K562 (cell line): ENCODE results near the gene PEBP1. TPM values are rescaled to one million over a fixed set of nuclear protein-coding genes. Genes with fewer than 3 reads are reported as not detected.
"Not testable (repeated sequence)": the region's sequence is repeated elsewhere in the genome, so short reads cannot be mapped to it uniquely, and the experiment has no call there.

Experiments used
- ATAC-seq: fragments of 200-7000 bp; cut with Tn5 transposase; 3 replicates; pipeline ENCODE4 v1.9.1; 2020; ENCODE audit warnings: moderate library complexity
- BruUV-seq: library from RNA; stranded (reverse); fragments of 400-500 nt; replicated peaks from 2 replicates; lab custom pipeline; 2021; lab: Mats Ljungman, UMichigan
- CTCF ChIA-PET: fragments of 300-600 bp; formaldehyde crosslinking; extraction: SDS; loops from one replicate; lab custom pipeline; 2021; ENCODE audit warnings: low intra/inter-chr PET ratio; lab: Yijun Ruan, JAX
- POLR2A ChIA-PET: fragments of 300-600, 350-650 bp; sonication (Branson Sonifier 250); formaldehyde crosslinking; extraction: SDS; loops from one replicate; lab custom pipeline; 2021; ENCODE audit warnings: antibody characterized with exemption, inconsistent platforms; lab: Yijun Ruan, JAX
- DNase-seq, 4 experiments: peaks; one replicate each; pipeline versions ENCODE4 v3.0.0 to v3.0.0-alpha.2; 2011 to 2018; ENCODE audit warnings: low spot score in 3 of 4, mixed read lengths in 3 of 4; ENCODE audit errors: extremely low read depth in 1 of 4
- FAIRE-seq: peaks from 2 replicates; lab custom pipeline; 2011; peaks lifted over from hg19 to GRCh38; lab: Jason Lieb, UNC
- H2AFZ ChIP-seq: 2 replicates; pipeline ENCODE4 v1.6.0; 2011; ENCODE audit warnings: low read depth, low read length, control low read depth, inconsistent platforms
- H3K27ac ChIP-seq: fragments of 200-600 bp; 3 replicates; pipeline ENCODE4 v1.8.0; 2011; ENCODE audit warnings: low read depth, mild to moderate bottlenecking, control low read depth, inconsistent platforms, low read length, moderate library complexity, mixed read lengths; ENCODE audit errors: extremely low read depth
- H3K27me3 ChIP-seq, 2 experiments: fragments of 300-600 bp in 1 of 2; 2 replicates in 1 of 2; 3 replicates in 1 of 2; pipeline versions ENCODE4 v1.6.0 to v1.8.0; 2011; ENCODE audit warnings: inconsistent platforms in 2 of 2, low read length in 2 of 2, mild to moderate bottlenecking in 1 of 2, mixed read lengths in 1 of 2, moderate library complexity in 1 of 2; ENCODE audit not compliant: control insufficient read depth in 2 of 2, insufficient read depth in 2 of 2
- H3K36me3 ChIP-seq: fragments of 300-600 bp; 3 replicates; pipeline ENCODE4 v1.8.0; 2011; ENCODE audit warnings: mild to moderate bottlenecking, low read length, inconsistent platforms; ENCODE audit not compliant: control insufficient read depth, insufficient read depth
- H3K4me1 ChIP-seq, 2 experiments: fragments of 200-600 bp in 1 of 2; replicated peaks in 1 of 2; 2 replicates in 1 of 2; 3 replicates in 1 of 2; pipeline versions ENCODE4 v1.5.1 to v1.8.0; 2011; ENCODE audit warnings: inconsistent platforms in 2 of 2, low read length in 2 of 2, mild to moderate bottlenecking in 1 of 2, mixed read lengths in 1 of 2, moderate library complexity in 1 of 2; ENCODE audit not compliant: control insufficient read depth in 2 of 2, insufficient read depth in 2 of 2
- H3K4me2 ChIP-seq: 2 replicates; pipeline ENCODE4 v1.6.1; 2011; ENCODE audit warnings: low read length, control low read depth, inconsistent platforms, mixed read lengths; ENCODE audit not compliant: insufficient read depth
- H3K4me3 ChIP-seq: fragments of 200-600 bp; sonication (generic), shearing (Covaris generic); 2 replicates; pipeline ENCODE4 v1.5.1; 2016; ENCODE audit warnings: control low read depth, inconsistent platforms
- H3K79me2 ChIP-seq: fragments of 200-600 bp; 3 replicates; pipeline ENCODE4 v1.8.0; 2011; ENCODE audit warnings: low read length, inconsistent platforms; ENCODE audit not compliant: control insufficient read depth, insufficient read depth
- H3K9ac ChIP-seq, 2 experiments: 2 replicates each; pipeline versions ENCODE4 v1.6.0 to v1.6.1; 2011; ENCODE audit warnings: low read depth in 2 of 2, low read length in 2 of 2, control low read depth in 1 of 2, inconsistent platforms in 1 of 2, mild to moderate bottlenecking in 1 of 2, mixed read lengths in 1 of 2; ENCODE audit not compliant: insufficient read depth in 1 of 2
- H3K9me1 ChIP-seq: one replicate; pipeline ENCODE4 v1.6.0; 2011; ENCODE audit warnings: inconsistent platforms, mild to moderate bottlenecking, low read length, moderate library complexity; ENCODE audit not compliant: control insufficient read depth, insufficient read depth
- H3K9me3 ChIP-seq: replicated peaks from 2 replicates; pipeline ENCODE4 v1.5.1; 2011; ENCODE audit warnings: low read depth, low read length, inconsistent platforms; ENCODE audit not compliant: control insufficient read depth, insufficient read depth
- H4K20me1 ChIP-seq: replicated peaks from 2 replicates; pipeline ENCODE4 v1.6.1; 2011; ENCODE audit warnings: low read length, inconsistent platforms, mixed read lengths; ENCODE audit not compliant: control insufficient read depth, insufficient read depth
- BCOR ChIP-seq: fragments of 450-650 bp; IDR thresholded peaks from 2 replicates; pipeline ENCODE4 v1.6.1; 2016
- EGR1 ChIP-seq: fragments of 450-650 bp; conservative IDR thresholded peaks from 2 replicates; pipeline ENCODE4 v1.6.1; 2017; ENCODE audit warnings: mild to moderate bottlenecking
- KDM1A ChIP-seq, 2 experiments: fragments of 450-650 bp; IDR thresholded peaks; 2 replicates each; pipeline ENCODE4 v1.6.1; 2016; ENCODE audit warnings: mild to moderate bottlenecking in 2 of 2
- NCOR1 ChIP-seq: fragments of 450-650 bp; IDR thresholded peaks from 2 replicates; pipeline ENCODE4 v1.6.1; 2016; ENCODE audit warnings: mild to moderate bottlenecking, moderate library complexity
- NR2C2 ChIP-seq, 2 experiments: fragments of 200-800 bp in 1 of 2; sonication (Bioruptor generic) in 1 of 2; sonication (generic) in 1 of 2; formaldehyde crosslinking in 1 of 2; IDR thresholded peaks; 2 replicates each; pipeline versions ENCODE4 v1.6.1 to v1.8.0; 2016 to 2022; ENCODE audit warnings: mild to moderate bottlenecking in 1 of 2, missing compliant biosample characterization in 1 of 2, missing genetic modification characterization in 1 of 2, missing genetic modification reagents in 1 of 2
- RB1 ChIP-seq: fragments of 450-650 bp; IDR thresholded peaks from 2 replicates; pipeline ENCODE4 v1.6.1; 2017; ENCODE audit warnings: low read depth, mild to moderate bottlenecking
- SLC30A9 ChIP-seq: fragments of 250-450 bp; sonication (Bioruptor Pico); IDR thresholded peaks from 2 replicates; pipeline ENCODE4 v1.8.0; 2022; ENCODE audit warnings: mild to moderate bottlenecking, moderate library complexity
- TAL1 ChIP-seq: fragments of 450-650 bp; IDR thresholded peaks from 2 replicates; pipeline ENCODE4 v1.6.1; 2016; ENCODE audit warnings: mild to moderate bottlenecking
- ZNF146 ChIP-seq: IDR thresholded peaks from one replicate; pipeline ENCODE4 v1.6.1; 2018; ENCODE audit warnings: missing compliant biosample characterization; ENCODE audit not compliant: unreplicated experiment
- ZNF24 ChIP-seq: fragments of 450-650 bp; IDR thresholded peaks from 2 replicates; pipeline ENCODE4 v1.6.1; 2016
- ZNF408 ChIP-seq: fragments of 250-450 bp; sonication (Bioruptor Pico); IDR thresholded peaks from 2 replicates; pipeline ENCODE4 v1.4.0; 2020; ENCODE audit warnings: low read depth, mild to moderate bottlenecking, moderate library complexity
- WGBS: fragments of 100-300 bp; shearing (Covaris generic); methylation state at CpG from one replicate; pipeline ENCODE4 v1.1.6; 2016; ENCODE audit warnings: low coverage, mixed read lengths; ENCODE audit not compliant: insufficient coverage; ENCODE audit errors: missing lambda C conversion rate; 5-methylcytosine and 5-hydroxymethylcytosine counted together
- in situ Hi-C: fragments of 300-500 bp; cut with MboI; formaldehyde crosslinking; loops from 4 replicates; pipeline ENCODE4 v1.15.0; 2018; ENCODE audit warnings: inconsistent platforms, mixed read lengths
- intact Hi-C: fragments of 100-400 bp; cut with micrococcal nuclease; formaldehyde crosslinking; loops from 2 replicates; pipeline ENCODE4 v1.14.2; 2022
- polyA plus RNA-seq, 8 experiments: library from polyadenylated mRNA; depleted of rRNA in 4 of 8; stranded (reverse) in 5 of 8; unstranded in 3 of 8; fragments of >200 nt; fragmentation: Nextera tagmentation in 2 of 8; fragmentation: Illumina TruSeq in 1 of 8; extraction: Ambion mirVana in 2 of 8; extraction: Trizol in 1 of 8; gene quantifications; 2 replicates each; pipeline versions ENCODE4 v1.2.1 to v1.2.3, GENCODE V29; 2011 to 2014; ENCODE audit warnings: inconsistent platforms in 1 of 8, missing spikeins in 1 of 8
- total RNA-seq, 7 experiments: library from RNA; depleted of rRNA in 6 of 7; stranded (reverse); fragments of >200 nt in 6 of 7; fragmentation: Illumina TruSeq in 2 of 7; extraction: Trizol in 2 of 7; gene quantifications; 2 replicates each; pipeline versions ENCODE4 v1.2.1 to v1.2.3, GENCODE V29; 2011 to 2021; ENCODE audit warnings: low replicate concordance in 1 of 7
- TF ChIP-seq, protein P1 (sequence below): fragments of 450-650 bp; formaldehyde crosslinking; IDR thresholded peaks from 2 replicates; pipeline ENCODE4 v1.4.0; 2022; ENCODE audit warnings: mild to moderate bottlenecking, moderate library complexity
- TF ChIP-seq, protein P2 (sequence below): sonication (generic); formaldehyde crosslinking; IDR thresholded peaks from 2 replicates; pipeline ENCODE4 v1.8.0; 2023; ENCODE audit warnings: mild to moderate bottlenecking, missing genetic modification reagents
- TF ChIP-seq, protein P3 (sequence below): fragments of 450-650 bp; formaldehyde crosslinking; IDR thresholded peaks from 2 replicates; pipeline ENCODE4 v1.4.0; 2020; ENCODE audit warnings: mild to moderate bottlenecking, moderate library complexity

PEBP1 gene
- total and polyA plus RNA-seq, 9 of the 15 experiments (the other 6 are each of a cell fraction or from before 2014, with no cell fraction given) = 77.3 to 207 (median 153) TPM

DNA sequence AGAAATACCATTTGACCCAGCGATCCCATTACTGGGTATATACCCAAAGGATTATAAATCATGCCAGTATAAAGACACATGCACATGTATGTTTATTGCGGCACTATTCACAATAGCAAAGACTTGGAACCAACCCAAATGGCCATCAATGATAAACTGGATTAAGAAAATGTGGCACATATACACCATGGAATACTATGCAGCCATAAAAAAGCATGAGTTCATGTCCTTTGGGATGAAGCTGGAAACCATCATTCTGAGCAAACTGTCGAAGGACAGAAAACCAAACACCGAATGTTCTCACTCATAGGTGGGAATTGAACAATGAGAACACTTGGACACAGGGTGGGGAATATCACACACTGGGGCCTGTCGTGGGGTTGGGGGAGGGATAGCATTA, 6.5 kb upstream of the PEBP1 start:
- 41% methylated on average over 5 of the region's 5 CpGs for WGBS
- ATAC-seq, FAIRE-seq, POLR2A ChIA-PET, H3K27me3 ChIP-seq, H3K4me1 ChIP-seq, H3K79me2 ChIP-seq, H4K20me1 ChIP-seq, H3K9ac ChIP-seq, H3K36me3 ChIP-seq, H3K4me3 ChIP-seq, H3K9me1 ChIP-seq, H2AFZ ChIP-seq, H3K27ac ChIP-seq, CTCF ChIA-PET, in situ Hi-C loops, H3K4me2 ChIP-seq, DNase-seq, H3K9me3 ChIP-seq, intact Hi-C loops, BruUV-seq: not testable (repeated sequence)
- TF ChIP-seq ZNF146 (peak; percentile 82), KDM1A (IDR thresholded peaks at IDR 0.05) (0 out of 4 replicates have a peak, but pooled peaks of 1 of the 2 experiments have one; percentile 33), BCOR (peak; percentile 71)

DNA sequence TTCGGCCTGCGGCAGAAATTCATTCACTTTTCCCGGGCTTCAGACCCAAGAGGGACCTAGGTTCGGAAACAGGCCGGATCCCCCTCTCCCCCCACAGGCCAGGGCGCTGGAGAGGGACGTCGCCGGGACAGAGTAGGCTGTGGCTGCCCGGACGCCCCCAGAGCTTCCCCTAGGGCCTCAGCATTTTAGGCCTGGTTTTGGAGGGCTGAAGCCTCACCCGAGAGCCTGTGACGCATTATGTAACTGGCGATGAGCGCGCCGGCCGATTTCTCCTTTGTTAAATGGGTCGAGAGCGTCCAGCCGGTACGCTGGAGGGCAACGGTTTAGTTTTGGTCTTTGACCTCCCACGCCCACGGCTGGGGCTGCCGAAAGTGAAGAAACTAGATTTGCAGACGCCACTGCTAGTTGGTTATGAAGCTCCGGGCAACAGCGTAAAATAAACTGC, 657 bp downstream of the PEBP1 start:
- ATAC-seq (peak; percentile 67), DNase-seq (peak in 3 of 4 experiments; percentile 29 to 65 (median 41)), FAIRE-seq (peak; percentile 19)
- H3K27me3 ChIP-seq = no peaks in the 10 kb centered on the region
- peak overlapping the region; percentile 87 for H3K4me2 ChIP-seq
- in situ Hi-C loops = no loop called here
- no peaks in the 10 kb centered on the region; the same call in 1 of the 2 replicates for H4K20me1 ChIP-seq
- H3K9me3 ChIP-seq = no peaks in the 10 kb centered on the region
- H2AFZ ChIP-seq = peak overlapping the region; percentile 84
- peak overlapping the region; percentile 86 to 100 for H3K9ac ChIP-seq
- peaks cover 33% of the 10 kb centered on the region for H3K79me2 ChIP-seq
- H3K9me1 ChIP-seq = no peaks in the 10 kb centered on the region
- BruUV-seq = no TSS peak
- intact Hi-C loops = no loop called here
- H3K4me3 ChIP-seq = peak overlapping the region; percentile 80
- H3K27ac ChIP-seq = peak overlapping the region; percentile 77
- POLR2A ChIA-PET = interaction anchor here (0.7 to 2.8 kb wide), 8 partner anchors 11 to 262 kb away, joined by 3 to 19 read pairs (median 4); partner anchors contain the start of gene TAOK3
- H3K4me1 ChIP-seq = peaks cover 2 to 27% of the 10 kb centered on the region in 2 experiments; a peak in 3 of 5 replicates
- WGBS = under 1% methylated on average over 29 of the region's 29 CpGs
- CTCF ChIA-PET = no interaction called here
- peaks cover 38% of the 10 kb centered on the region for H3K36me3 ChIP-seq
- TF ChIP-seq NCOR1 = no peak
- TF ChIP-seq, protein P1, sequence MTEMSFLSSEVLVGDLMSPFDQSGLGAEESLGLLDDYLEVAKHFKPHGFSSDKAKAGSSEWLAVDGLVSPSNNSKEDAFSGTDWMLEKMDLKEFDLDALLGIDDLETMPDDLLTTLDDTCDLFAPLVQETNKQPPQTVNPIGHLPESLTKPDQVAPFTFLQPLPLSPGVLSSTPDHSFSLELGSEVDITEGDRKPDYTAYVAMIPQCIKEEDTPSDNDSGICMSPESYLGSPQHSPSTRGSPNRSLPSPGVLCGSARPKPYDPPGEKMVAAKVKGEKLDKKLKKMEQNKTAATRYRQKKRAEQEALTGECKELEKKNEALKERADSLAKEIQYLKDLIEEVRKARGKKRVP (CRISPR knock-in tag) = no peak
- peak; percentile 67 for TF ChIP-seq EGR1
- no peak for TF ChIP-seq ZNF408 (CRISPR knock-in tag)
- TF ChIP-seq, protein P2, sequence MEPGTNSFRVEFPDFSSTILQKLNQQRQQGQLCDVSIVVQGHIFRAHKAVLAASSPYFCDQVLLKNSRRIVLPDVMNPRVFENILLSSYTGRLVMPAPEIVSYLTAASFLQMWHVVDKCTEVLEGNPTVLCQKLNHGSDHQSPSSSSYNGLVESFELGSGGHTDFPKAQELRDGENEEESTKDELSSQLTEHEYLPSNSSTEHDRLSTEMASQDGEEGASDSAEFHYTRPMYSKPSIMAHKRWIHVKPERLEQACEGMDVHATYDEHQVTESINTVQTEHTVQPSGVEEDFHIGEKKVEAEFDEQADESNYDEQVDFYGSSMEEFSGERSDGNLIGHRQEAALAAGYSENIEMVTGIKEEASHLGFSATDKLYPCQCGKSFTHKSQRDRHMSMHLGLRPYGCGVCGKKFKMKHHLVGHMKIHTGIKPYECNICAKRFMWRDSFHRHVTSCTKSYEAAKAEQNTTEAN (CRISPR knock-in tag) = no peak
- TF ChIP-seq ZNF24 = no peak
- no peak for TF ChIP-seq RB1
- TF ChIP-seq, protein P3, sequence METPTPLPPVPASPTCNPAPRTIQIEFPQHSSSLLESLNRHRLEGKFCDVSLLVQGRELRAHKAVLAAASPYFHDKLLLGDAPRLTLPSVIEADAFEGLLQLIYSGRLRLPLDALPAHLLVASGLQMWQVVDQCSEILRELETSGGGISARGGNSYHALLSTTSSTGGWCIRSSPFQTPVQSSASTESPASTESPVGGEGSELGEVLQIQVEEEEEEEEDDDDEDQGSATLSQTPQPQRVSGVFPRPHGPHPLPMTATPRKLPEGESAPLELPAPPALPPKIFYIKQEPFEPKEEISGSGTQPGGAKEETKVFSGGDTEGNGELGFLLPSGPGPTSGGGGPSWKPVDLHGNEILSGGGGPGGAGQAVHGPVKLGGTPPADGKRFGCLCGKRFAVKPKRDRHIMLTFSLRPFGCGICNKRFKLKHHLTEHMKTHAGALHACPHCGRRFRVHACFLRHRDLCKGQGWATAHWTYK (CRISPR knock-in tag) = no peak
- no peak for TF ChIP-seq TAL1
- no peak for TF ChIP-seq SLC30A9 (CRISPR knock-in tag)
- TF ChIP-seq NR2C2 (CRISPR knock-in tag; IDR thresholded peaks at IDR 0.05) = no peak
- TF ChIP-seq NR2C2 (tag; IDR thresholded peaks at IDR 0.05) = peak; percentile 55
